ENCODE results near the gene EBP.

EBP gene

DNA sequence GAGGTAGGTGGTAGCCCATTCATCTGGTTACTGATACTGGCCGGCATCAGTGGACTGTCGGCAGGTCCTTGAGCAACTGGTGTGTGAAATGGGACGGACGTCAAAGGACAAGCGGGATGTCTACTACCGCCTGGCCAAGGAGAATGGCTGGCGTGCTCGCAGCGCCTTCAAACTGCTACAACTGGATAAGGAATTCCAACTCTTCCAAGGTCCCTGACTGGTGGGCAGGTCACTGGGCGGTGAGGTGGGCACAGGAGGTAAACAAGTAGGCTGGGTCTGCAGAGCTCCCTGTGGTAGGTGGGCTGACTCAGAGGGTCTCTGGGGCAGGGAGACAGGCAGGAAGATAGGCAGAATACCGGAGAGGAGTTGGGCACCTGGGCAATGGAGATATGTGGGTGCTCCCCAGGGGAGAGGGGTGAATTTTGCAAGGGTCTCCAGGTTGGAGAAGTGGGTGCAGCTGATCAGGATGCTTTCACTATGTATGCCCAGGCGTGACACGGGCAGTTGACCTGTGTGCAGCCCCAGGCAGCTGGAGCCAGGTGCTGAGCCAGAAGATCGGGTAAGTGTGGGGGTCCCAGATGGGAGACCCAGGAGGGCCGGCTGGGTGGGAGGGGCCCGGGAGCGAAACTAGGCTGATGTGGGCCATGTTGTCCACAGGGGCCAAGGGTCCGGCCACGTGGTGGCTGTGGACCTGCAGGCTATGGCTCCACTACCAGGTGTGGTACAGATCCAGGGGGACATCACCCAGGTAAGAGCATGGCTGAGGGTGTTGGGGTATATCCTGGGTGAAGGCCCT is 43.5 kb upstream of the EBP start:
- H3K9me3 ChIP-seq (ENCODE audit: insufficient read depth, low read length, severe bottlenecking): no peaks in the 10 kb centered on the region
- H3K27me3 ChIP-seq (ENCODE audit: insufficient read depth, low read length, poor library complexity): no peaks in the 10 kb centered on the region
- H3K4me2 ChIP-seq (ENCODE audit: insufficient read depth, low read length): peak overlapping the region; percentile 88; the same call in 1 of the 2 replicates
- H3K4me1 ChIP-seq (ENCODE audit: insufficient read depth, low read length): peaks cover 35% of the 10 kb centered on the region
- peak overlapping the region in 1 of 2 experiments; percentile 67; a peak in 1 of 4 replicates for H3K4me3 ChIP-seq (ENCODE audit: low read depth in 1 of 2, low read length in 2 of 2)
- H2AFZ ChIP-seq (ENCODE audit: low read depth, low read length): no peak overlapping the region
- peaks cover 15% of the 10 kb centered on the region; the same call in 1 of the 2 replicates for H4K20me1 ChIP-seq (ENCODE audit: insufficient read depth, low read length)
- peaks cover 50% of the 10 kb centered on the region for H3K36me3 ChIP-seq (ENCODE audit: insufficient read depth, low read length)
- no peak for DNase-seq
- H3K79me2 ChIP-seq (ENCODE audit: insufficient read depth, low read length): peaks cover 33% of the 10 kb centered on the region
- TF ChIP-seq, protein P1, sequence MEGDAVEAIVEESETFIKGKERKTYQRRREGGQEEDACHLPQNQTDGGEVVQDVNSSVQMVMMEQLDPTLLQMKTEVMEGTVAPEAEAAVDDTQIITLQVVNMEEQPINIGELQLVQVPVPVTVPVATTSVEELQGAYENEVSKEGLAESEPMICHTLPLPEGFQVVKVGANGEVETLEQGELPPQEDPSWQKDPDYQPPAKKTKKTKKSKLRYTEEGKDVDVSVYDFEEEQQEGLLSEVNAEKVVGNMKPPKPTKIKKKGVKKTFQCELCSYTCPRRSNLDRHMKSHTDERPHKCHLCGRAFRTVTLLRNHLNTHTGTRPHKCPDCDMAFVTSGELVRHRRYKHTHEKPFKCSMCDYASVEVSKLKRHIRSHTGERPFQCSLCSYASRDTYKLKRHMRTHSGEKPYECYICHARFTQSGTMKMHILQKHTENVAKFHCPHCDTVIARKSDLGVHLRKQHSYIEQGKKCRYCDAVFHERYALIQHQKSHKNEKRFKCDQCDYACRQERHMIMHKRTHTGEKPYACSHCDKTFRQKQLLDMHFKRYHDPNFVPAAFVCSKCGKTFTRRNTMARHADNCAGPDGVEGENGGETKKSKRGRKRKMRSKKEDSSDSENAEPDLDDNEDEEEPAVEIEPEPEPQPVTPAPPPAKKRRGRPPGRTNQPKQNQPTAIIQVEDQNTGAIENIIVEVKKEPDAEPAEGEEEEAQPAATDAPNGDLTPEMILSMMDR (IDR thresholded peaks at IDR 0.05; ENCODE audit: borderline replicate concordance, extremely low read depth, low read length, poor library complexity, severe bottlenecking): no peak
- TF ChIP-seq EZH2 (IDR thresholded peaks at IDR 0.05; ENCODE audit: borderline replicate concordance, low read depth, low read length, severe bottlenecking): no peak
- H3K27ac ChIP-seq (ENCODE audit: low read length): no peak overlapping the region
- no peak overlapping the region for H3K9ac ChIP-seq (ENCODE audit: low read depth, low read length)
- no peak for ATAC-seq (ENCODE audit: insufficient read depth, low read depth)

DNA sequence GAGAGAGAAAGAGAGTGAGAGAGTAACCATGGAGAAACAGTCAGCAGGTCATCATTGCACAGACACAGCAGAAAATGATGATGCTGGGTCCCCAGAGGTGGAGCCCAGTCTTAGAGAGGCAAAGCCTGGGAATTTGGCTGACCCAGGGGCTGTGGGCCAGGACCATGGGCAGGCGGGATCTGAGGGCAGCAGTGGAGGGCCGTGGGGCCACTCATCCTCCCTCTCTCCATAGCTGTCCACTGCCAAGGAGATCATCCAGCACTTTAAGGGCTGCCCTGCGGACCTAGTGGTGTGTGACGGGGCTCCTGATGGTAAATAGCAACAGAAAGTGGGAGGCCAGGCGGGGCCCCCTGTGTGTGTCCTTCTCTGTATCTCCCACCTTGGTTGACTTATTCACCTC is 42.8 kb upstream of the EBP start:
- Histone ChIP-seq H3K9ac (ENCODE audit: low read depth, low read length) (no peak overlapping the region), H3K79me2 (ENCODE audit: insufficient read depth, low read length) (peaks cover 33% of the 10 kb centered on the region), H2AFZ (ENCODE audit: low read depth, low read length) (no peak overlapping the region), H3K27ac (ENCODE audit: low read length) (no peak overlapping the region), H3K27me3 (ENCODE audit: insufficient read depth, low read length, poor library complexity) (no peaks in the 10 kb centered on the region), H3K36me3 (ENCODE audit: insufficient read depth, low read length) (peaks cover 54% of the 10 kb centered on the region), H3K4me1 (ENCODE audit: insufficient read depth, low read length) (peaks cover 32% of the 10 kb centered on the region), H3K4me3 (ENCODE audit: low read depth in 1 of 2, low read length in 2 of 2) (no peak overlapping the region), H4K20me1 (ENCODE audit: insufficient read depth, low read length) (peaks cover 15% of the 10 kb centered on the region; the same call in 1 of the 2 replicates), H3K9me3 (ENCODE audit: insufficient read depth, low read length, severe bottlenecking) (no peaks in the 10 kb centered on the region), H3K4me2 (ENCODE audit: insufficient read depth, low read length) (no peak overlapping the region)
- TF ChIP-seq, protein P1 (IDR thresholded peaks at IDR 0.05; ENCODE audit: borderline replicate concordance, extremely low read depth, low read length, poor library complexity, severe bottlenecking): no peak
- no peak for TF ChIP-seq EZH2 (IDR thresholded peaks at IDR 0.05; ENCODE audit: borderline replicate concordance, low read depth, low read length, severe bottlenecking)
- no peak for DNase-seq
- no peak for ATAC-seq (ENCODE audit: insufficient read depth, low read depth)

DNA sequence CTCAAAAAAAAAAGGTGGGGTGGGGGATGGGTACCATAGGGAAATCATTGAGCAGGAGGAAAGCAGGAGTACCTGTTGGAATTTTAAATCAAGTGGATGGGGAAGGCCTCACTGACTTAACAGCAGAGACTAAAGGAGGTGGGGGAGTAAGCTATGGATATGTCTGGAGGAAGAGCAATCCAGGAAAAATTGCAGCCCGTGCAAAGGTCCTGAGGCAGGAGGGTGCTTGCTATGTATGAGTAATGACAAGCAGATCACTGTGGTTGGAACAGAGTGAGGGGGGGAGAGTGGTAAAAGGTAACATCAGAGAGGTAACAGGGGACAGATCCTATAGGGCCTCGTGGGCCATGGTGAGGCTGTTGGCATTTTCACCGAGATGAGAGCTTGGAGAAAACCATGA is 41.5 kb upstream of the EBP start:
- Histone ChIP-seq H3K4me1 (ENCODE audit: insufficient read depth, low read length) (peaks cover 18% of the 10 kb centered on the region), H3K27me3 (ENCODE audit: insufficient read depth, low read length, poor library complexity) (no peaks in the 10 kb centered on the region), H3K79me2 (ENCODE audit: insufficient read depth, low read length) (peaks cover 33% of the 10 kb centered on the region), H3K4me3 (ENCODE audit: low read depth in 1 of 2, low read length in 2 of 2) (no peak overlapping the region), H3K36me3 (ENCODE audit: insufficient read depth, low read length) (peaks cover 55% of the 10 kb centered on the region), H2AFZ (ENCODE audit: low read depth, low read length) (no peak overlapping the region), H4K20me1 (ENCODE audit: insufficient read depth, low read length) (peaks cover 15% of the 10 kb centered on the region; the same call in 1 of the 2 replicates), H3K4me2 (ENCODE audit: insufficient read depth, low read length) (no peak overlapping the region), H3K9ac (ENCODE audit: low read depth, low read length) (no peak overlapping the region), H3K9me3 (ENCODE audit: insufficient read depth, low read length, severe bottlenecking) (no peaks in the 10 kb centered on the region), H3K27ac (ENCODE audit: low read length) (no peak overlapping the region)
- ATAC-seq (ENCODE audit: insufficient read depth, low read depth): no peak
- DNase-seq: no peak
- TF ChIP-seq, protein P1 (IDR thresholded peaks at IDR 0.05; ENCODE audit: borderline replicate concordance, extremely low read depth, low read length, poor library complexity, severe bottlenecking): no peak
- no peak for TF ChIP-seq EZH2 (IDR thresholded peaks at IDR 0.05; ENCODE audit: borderline replicate concordance, low read depth, low read length, severe bottlenecking)

All from DND-41 (cell line).